Endodermal cell (in vitro differentiated cells): ENCODE data around the gene KLHL26. TPM values are rescaled to one million over a fixed set of nuclear protein-coding genes. Genes with fewer than 3 reads are reported as not detected.
A peak's percentile ranks its signal among the peaks of the same experiment; 100 is the strongest.

Source experiments
- DNase-seq: peaks from one replicate; pipeline ENCODE4 v3.0.0-alpha.2; 2017
- H3K27ac ChIP-seq: 2 replicates; pipeline ENCODE4 v1.5.1; 2013; ENCODE audit warnings: mild to moderate bottlenecking, low read depth, low read length, moderate library complexity
- H3K27me3 ChIP-seq: 2 replicates; pipeline ENCODE4 v1.6.1; 2013; ENCODE audit warnings: mild to moderate bottlenecking, low read length, moderate library complexity; ENCODE audit not compliant: insufficient read depth, control insufficient read depth, poor library complexity, severe bottlenecking
- H3K36me3 ChIP-seq: 2 replicates; pipeline ENCODE4 v1.7.0; 2013; ENCODE audit warnings: mild to moderate bottlenecking, low read length, moderate library complexity; ENCODE audit not compliant: control insufficient read depth, insufficient read depth
- H3K4me1 ChIP-seq: one replicate; pipeline ENCODE4 v1.7.0; 2013; ENCODE audit warnings: low read length; ENCODE audit not compliant: control insufficient read depth, insufficient read depth
- H3K4me3 ChIP-seq: 2 replicates; pipeline ENCODE4 v1.5.1; 2013; ENCODE audit warnings: mild to moderate bottlenecking, low read length, moderate library complexity
- H3K9ac ChIP-seq: 2 replicates; pipeline ENCODE4 v1.6.1; 2013; ENCODE audit warnings: mild to moderate bottlenecking, low read length, moderate library complexity; ENCODE audit not compliant: poor library complexity, severe bottlenecking; ENCODE audit errors: extremely low read depth
- H3K9me3 ChIP-seq: 2 replicates; pipeline ENCODE4 v1.6.1; 2013; ENCODE audit warnings: mild to moderate bottlenecking, low read length, moderate library complexity; ENCODE audit not compliant: control insufficient read depth
- H3K27ac Mint-ChIP-seq: 2 replicates; pipeline ENCODE4 v1.8.0; 2020; ENCODE audit warnings: mixed read lengths
- H3K27me3 Mint-ChIP-seq: 2 replicates; pipeline ENCODE4 v1.8.0; 2021; ENCODE audit warnings: mild to moderate bottlenecking, mixed read lengths; ENCODE audit not compliant: insufficient read depth
- H3K36me3 Mint-ChIP-seq: 2 replicates; pipeline ENCODE4 v1.8.0; 2020; ENCODE audit warnings: low read depth, mixed read lengths
- H3K4me1 Mint-ChIP-seq: 2 replicates; pipeline ENCODE4 v1.8.0; 2020; ENCODE audit warnings: mixed read lengths
- H3K4me3 Mint-ChIP-seq: 2 replicates; pipeline ENCODE4 v1.8.0; 2020; ENCODE audit warnings: mild to moderate bottlenecking, moderate library complexity, mixed read lengths
- H3K9me3 Mint-ChIP-seq: 2 replicates; pipeline ENCODE4 v1.8.0; 2020; ENCODE audit warnings: mild to moderate bottlenecking, mixed read lengths
- WGBS, 2 experiments: methylation state at CpG; one replicate each; pipeline versions ENCODE4 v1.1.5 to v1.1.7; 2013; ENCODE audit warnings: missing lambda C conversion rate in 2 of 2, mixed read lengths in 1 of 2; ENCODE audit not compliant: insufficient coverage in 1 of 2, insufficient read length in 1 of 2; 5-methylcytosine and 5-hydroxymethylcytosine counted together
- total RNA-seq, 2 donors: library from RNA; stranded (reverse); fragmentation: NEBNext Ultra II Directional in 1 of 2; extraction: Animal tissue kit (Norgen Biotek cat#: 25700) in 1 of 2; gene quantifications; 2 replicates in 1 of 2; 3 replicates in 1 of 2; pipeline ENCODE4 v1.2.1, GENCODE V29; 2021
- TF ChIP-seq, protein P1 (sequence below): fragments of 200-600 bp; sonication (generic); conservative IDR thresholded peaks from 2 replicates; pipeline ENCODE4 v1.5.0; 2021; ENCODE audit warnings: antibody characterized with exemption, mild to moderate bottlenecking

KLHL26 gene
- total RNA-seq, 2 donors from 2014 or later = 9.4 to 11.2 TPM

DNA sequence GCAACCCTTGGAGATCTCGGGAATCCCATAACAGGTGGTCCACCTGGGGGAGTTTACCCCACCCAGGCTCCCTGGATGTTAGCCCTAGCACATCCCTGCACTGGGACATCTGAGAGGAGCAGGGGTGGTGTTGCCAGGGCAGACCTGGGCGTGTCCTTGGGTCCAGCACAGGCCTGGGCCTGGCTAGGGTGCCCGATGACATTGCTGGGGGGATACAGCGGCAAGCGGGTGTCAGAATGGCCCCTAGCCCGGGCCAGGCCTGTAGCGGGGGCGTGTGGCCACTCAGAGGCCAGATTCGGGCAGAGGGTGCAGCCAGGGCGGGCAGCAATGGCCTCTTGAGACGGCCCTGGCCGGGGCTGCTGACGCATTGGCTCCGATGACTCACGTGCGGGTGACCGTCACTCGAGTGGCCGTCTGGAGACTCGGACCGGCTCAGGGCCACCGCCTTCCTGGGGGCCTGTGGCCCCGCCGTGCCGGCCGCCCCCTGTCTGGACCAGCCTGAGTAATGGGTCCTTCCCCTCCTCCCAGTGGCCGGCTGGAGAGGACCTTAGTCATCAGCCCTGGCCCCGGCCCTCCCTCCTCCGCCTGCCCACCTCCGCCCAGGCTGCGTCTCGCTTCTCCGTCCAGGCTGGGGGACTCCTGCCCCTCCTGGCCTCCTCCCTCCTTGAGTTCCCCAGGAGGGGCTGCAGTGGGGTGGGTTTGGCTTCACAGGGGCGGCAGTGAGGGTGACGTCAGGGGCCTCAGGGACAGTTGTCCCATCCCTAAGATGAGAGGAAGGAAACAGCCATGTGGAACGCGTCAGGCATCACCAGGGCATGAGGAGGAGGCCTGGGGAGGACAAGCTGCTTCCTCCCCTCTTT, 23.5 kb downstream of the KLHL26 start:
- Histone ChIP-seq H3K4me3 (no peak overlapping the region), H3K9ac (no peak overlapping the region)
- H3K27me3 Mint-ChIP-seq = no peaks in the 10 kb centered on the region

DNA sequence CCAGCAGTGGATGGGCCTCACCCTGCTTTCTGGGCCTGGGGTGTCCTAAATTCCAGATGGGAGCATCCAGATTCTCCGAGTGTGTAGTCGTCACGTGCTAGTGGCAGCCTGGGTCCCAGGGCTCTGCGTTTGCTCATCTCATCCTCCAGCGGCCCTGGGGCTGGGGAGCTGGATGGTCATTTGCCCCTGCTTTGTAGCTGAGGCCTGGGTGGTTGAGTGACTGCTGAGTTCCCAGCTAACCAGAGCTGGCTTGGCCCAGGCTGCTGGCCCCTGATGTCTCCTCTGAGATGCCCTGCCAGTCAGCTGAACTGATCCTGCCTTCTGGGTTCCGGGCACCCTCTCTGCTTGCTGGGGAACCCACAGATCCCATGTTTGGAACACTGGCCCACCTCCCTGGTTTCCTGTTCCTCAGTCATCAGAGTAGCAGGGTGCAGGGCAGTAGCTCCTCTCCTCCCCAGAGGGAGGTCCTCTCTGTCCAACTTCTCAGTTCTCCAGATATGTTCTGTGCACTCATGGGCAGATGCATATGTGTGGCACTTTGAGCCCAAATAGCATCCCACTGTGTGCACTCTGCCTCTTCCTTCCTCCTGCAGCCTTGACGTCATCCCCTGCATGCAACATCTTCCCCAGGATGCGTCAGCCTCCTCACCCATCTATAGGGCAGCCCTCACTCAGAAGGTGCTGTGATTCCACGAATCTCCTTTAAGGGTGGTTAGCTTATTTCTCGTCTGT, 24.3 kb downstream of the KLHL26 start:
- Mint-ChIP-seq H3K36me3 (no peaks in the 10 kb centered on the region), H3K4me1 (peaks cover 5% of the 10 kb centered on the region), H3K4me3 (no peak overlapping the region), H3K9me3 (no peaks in the 10 kb centered on the region), H3K27me3 (no peaks in the 10 kb centered on the region), H3K27ac (no peak overlapping the region)
- H3K9ac ChIP-seq = no peak overlapping the region
- H3K4me3 ChIP-seq = no peak overlapping the region
- no peak for DNase-seq
- TF ChIP-seq, protein P1, sequence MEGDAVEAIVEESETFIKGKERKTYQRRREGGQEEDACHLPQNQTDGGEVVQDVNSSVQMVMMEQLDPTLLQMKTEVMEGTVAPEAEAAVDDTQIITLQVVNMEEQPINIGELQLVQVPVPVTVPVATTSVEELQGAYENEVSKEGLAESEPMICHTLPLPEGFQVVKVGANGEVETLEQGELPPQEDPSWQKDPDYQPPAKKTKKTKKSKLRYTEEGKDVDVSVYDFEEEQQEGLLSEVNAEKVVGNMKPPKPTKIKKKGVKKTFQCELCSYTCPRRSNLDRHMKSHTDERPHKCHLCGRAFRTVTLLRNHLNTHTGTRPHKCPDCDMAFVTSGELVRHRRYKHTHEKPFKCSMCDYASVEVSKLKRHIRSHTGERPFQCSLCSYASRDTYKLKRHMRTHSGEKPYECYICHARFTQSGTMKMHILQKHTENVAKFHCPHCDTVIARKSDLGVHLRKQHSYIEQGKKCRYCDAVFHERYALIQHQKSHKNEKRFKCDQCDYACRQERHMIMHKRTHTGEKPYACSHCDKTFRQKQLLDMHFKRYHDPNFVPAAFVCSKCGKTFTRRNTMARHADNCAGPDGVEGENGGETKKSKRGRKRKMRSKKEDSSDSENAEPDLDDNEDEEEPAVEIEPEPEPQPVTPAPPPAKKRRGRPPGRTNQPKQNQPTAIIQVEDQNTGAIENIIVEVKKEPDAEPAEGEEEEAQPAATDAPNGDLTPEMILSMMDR = no peak
- no peaks in the 10 kb centered on the region for H3K36me3 ChIP-seq
- 92% methylated on average over 6 to 10 of the region's 10 CpGs for WGBS, 2 experiments
- H3K27ac ChIP-seq = no peak overlapping the region
- H3K4me1 ChIP-seq = no peaks in the 10 kb centered on the region
- no peaks in the 10 kb centered on the region for H3K27me3 ChIP-seq
- no peaks in the 10 kb centered on the region for H3K9me3 ChIP-seq

More for the DNA sequence above, 23.5 kb downstream of the KLHL26 start:
- TF ChIP-seq, protein P1 = no peak
- Mint-ChIP-seq H3K4me3 (no peak overlapping the region), H3K27ac (no peak overlapping the region), H3K4me1 (peaks cover 5% of the 10 kb centered on the region), H3K36me3 (no peaks in the 10 kb centered on the region), H3K9me3 (no peaks in the 10 kb centered on the region)
- DNase-seq = peak; percentile 43
- Histone ChIP-seq H3K9me3 (no peaks in the 10 kb centered on the region), H3K4me1 (no peaks in the 10 kb centered on the region), H3K36me3 (no peaks in the 10 kb centered on the region), H3K27ac (no peak overlapping the region), H3K27me3 (no peaks in the 10 kb centered on the region)
- 77 to 87% methylated on average over 16 to 37 of the region's 37 CpGs for WGBS, 2 experiments

DNA sequence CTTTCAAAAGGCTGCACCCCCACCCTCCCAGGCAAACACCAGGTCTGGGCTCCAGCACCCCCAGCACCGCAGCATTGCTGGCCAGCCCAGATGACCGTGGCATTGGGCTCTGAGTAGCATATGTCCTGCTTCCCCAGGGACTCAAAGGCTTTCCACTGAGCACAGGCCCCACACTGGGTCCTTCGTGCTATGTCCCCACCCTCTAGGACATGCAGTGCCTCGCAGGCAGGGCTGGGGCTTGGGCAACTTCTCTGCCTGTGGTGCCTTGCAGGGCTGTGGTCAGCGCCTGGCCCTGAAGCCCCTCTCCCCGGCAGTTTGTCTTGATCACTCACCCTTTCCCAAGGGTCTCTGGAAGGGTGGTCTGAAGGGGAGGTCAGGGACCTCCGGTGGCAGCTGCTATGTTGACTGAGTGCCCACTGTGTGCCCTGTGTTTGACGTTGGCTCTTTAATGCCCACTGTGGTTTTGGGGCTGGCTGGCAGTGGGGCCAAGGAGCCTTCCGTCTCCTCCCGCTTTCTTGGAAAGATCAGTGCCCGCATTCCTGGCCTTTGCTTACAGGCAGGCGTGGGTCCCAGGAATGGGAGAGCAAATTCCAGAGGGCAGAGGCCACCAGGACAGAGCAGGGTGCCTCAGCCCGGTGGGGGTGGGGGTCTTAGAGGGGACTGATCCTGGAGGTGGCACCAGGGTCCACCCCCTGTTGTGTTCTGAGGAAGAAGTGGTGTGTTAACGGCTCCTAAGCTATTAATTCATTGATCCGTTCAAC, 26.3 kb downstream of the KLHL26 start:
- Histone ChIP-seq H3K9ac (no peak overlapping the region), H3K36me3 (no peaks in the 10 kb centered on the region), H3K4me1 (no peaks in the 10 kb centered on the region), H3K9me3 (no peaks in the 10 kb centered on the region), H3K4me3 (no peak overlapping the region), H3K27ac (peak overlapping the region; percentile 12), H3K27me3 (no peaks in the 10 kb centered on the region)
- H3K36me3 Mint-ChIP-seq = peaks cover 6% of the 10 kb centered on the region
- H3K9me3 Mint-ChIP-seq = no peaks in the 10 kb centered on the region
- WGBS, 2 experiments = 86% methylated on average over 10 to 15 of the region's 15 CpGs
- TF ChIP-seq, protein P1 = no peak
- no peaks in the 10 kb centered on the region for H3K27me3 Mint-ChIP-seq
- no peak overlapping the region for H3K4me3 Mint-ChIP-seq
- H3K27ac Mint-ChIP-seq = peak overlapping the region; percentile 72
- DNase-seq = peak; percentile 58
- H3K4me1 Mint-ChIP-seq = peaks cover 5% of the 10 kb centered on the region
